GM21619 (cell line): ENCODE results near the gene TACC3.

ENCODE experiments used
- ATAC-seq: cut with Tn5 transposase; IDR thresholded peaks from one replicate; pipeline ENCODE4 v1.9.1; 2021; ENCODE audit not compliant: unreplicated experiment

The TACC3 gene

GRCh38 chr4:1771555-1772305 is 50.4 kb downstream of the TACC3 start:
- no peak for ATAC-seq

- no peak for ATAC-seq
Measured at GRCh38 chr4:1772853-1773538, 51.7 kb downstream of the TACC3 start.

DNA sequence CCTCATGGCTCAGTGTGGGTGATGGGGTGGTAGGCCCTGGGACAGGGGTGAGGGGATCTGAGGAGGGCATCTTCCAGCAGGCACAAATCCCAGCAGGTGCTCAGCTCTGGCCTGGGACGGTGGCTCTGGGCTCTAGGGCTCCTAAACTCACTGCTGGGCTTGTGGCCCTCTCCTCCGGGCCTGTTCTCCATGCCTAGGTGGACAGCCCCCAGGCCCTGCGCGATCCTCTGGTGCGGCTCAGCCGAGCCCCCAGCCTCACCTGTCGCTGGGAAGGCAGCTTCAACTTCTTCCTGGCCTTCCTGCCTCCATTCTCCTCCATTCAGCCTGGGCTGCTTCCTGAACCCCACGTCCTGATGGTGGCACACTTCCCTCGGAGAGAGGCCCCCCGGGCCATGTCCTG is 52.4 kb downstream of the TACC3 start:
- ATAC-seq = no peak

DNA sequence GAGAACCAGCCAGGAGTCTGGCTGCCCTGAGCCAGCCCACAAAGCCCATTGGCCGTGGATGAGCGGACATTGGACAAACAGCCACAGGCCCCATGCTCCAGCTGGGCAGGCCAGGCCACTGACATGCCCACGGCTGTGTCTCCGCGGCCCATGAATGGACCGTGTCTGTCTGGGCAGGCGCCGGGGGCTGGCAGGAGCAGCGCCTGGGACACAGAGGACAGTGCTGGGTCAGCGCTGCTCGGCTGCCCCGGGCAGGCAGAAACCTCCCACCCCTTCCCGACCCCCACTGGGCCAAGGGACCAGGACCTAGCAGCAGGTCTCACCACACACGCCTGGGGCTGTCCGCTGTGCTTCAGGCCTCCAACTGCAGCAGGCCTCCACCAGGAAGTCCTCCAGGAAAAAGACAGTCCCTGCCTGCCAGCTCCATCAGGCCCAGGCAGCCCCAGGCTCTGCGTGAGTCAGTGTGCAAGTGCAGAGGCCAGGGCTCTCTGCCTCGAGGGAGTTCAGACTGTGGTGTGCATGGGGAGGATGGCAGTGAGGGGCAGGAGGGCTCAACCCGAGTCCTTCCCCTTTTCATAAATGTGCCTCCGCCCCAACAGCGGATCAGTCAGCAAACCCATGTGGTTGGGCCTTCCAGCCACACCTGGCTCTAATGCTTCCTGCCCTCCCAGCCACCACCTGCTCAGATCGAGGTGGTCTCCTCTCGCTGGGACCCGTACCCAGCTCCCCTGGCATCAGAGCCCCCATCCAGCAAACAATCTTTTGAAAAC is 54.6 kb downstream of the TACC3 start:
- no peak for ATAC-seq

- no peak for ATAC-seq
Measured at GRCh38 chr4:1776521-1777161, 55.3 kb downstream of the TACC3 start.

GRCh38 chr4:1777822-1778641 is 56.7 kb downstream of the TACC3 start:
- no peak for ATAC-seq

GRCh38 chr4:1778642-1779392 is 57.5 kb downstream of the TACC3 start:
- no peak for ATAC-seq

- ATAC-seq = no peak
Measured at GRCh38 chr4:1779588-1780382, 58.5 kb downstream of the TACC3 start.

GRCh38 chr4:1780435-1780834 is 59.1 kb downstream of the TACC3 start:
- ATAC-seq = no peak

- no peak for ATAC-seq
Measured at GRCh38 chr4:1783015-1783414, 61.7 kb downstream of the TACC3 start.

- ATAC-seq = no peak
Measured at GRCh38 chr4:1783970-1784369, 62.6 kb downstream of the TACC3 start.

DNA sequence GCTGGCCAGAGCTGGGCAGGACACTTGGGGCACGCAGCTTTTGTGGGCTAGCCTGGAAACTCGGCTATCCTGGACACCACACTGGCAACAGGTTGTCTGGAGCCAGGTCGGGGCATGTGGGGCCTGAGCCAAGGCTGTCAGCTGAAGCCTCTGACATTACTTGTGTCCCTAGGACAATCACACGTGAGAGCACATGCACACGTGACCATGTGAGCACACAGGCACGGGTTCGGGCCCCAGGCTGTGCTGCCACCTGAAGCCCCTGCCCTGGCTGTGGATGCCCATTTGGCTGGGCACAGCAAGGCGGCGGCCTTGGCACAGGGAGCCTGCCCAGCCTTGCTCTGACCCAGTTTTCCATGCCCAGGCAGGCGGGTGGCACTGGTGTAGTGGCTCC is 63.1 kb downstream of the TACC3 start:
- ATAC-seq = no peak

GRCh38 chr4:1784789-1785591 is 63.7 kb downstream of the TACC3 start:
- no peak for ATAC-seq

GRCh38 chr4:1785592-1785991 is 64.3 kb downstream of the TACC3 start:
- no peak for ATAC-seq

GRCh38 chr4:1786544-1787362 is 65.4 kb downstream of the TACC3 start:
- ATAC-seq = no peak

DNA sequence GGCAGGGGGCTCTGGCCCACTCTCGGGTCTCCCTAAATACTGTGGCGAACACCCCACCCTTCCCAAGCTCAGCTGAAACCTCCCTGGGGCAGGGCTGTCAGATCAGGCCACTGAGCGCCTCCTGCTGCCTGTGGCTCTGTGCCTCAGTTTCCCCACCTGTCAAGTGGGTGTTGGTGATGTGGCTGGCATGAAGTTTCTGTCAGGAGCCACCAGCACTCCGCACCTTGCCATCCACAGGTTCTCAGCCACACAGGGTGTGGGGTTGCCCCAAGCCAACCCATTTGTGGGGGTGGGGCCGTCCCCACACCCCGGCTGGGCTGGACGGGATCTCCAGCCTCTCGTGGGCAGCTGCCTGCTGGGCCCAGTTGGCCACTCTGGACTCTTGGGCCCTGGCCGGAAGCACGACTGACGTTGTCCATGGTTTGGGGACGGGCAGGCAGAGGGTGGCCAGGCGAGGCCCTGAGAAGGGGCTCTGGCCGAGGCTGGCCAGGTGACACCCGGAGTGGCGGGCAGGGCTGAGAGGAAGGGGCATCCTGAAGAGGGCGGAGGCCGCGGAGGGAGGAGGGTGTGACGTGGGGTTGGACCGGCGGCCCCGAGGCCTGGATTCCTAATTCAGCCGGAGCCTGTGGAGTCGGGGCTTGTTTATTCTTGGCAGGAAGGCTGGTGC is 66.2 kb downstream of the TACC3 start:
- ATAC-seq = no peak
